ENCODE measurements around the gene ZDHHC3.

Gene ZDHHC3

DNA sequence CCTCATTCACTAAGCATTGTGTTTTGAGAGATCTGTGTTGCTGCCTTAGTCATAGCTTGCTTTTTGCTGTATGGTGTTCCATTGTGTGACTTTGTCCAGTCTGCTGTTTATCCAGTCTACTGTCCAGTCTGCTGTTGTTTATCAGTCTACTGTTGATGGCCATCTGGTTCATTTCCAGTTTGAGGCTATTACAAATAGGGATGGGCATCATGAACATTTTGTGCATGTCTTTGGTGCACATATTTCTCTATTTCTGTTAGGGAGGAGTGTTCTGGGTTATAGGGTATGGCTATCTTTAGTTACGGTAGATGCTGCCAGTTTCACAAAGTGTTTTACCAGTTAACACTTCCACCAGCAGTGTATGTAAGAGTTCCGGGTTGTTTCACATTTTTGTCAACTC, 27.9 kb upstream of the ZDHHC3 start:
- TF ChIP-seq GATA3 (IDR thresholded peaks at IDR 0.05; ENCODE audit: low read depth, low read length) (no peak), GATA2 (IDR thresholded peaks at IDR 0.05; ENCODE audit: low read depth, low read length) (no peak)

DNA sequence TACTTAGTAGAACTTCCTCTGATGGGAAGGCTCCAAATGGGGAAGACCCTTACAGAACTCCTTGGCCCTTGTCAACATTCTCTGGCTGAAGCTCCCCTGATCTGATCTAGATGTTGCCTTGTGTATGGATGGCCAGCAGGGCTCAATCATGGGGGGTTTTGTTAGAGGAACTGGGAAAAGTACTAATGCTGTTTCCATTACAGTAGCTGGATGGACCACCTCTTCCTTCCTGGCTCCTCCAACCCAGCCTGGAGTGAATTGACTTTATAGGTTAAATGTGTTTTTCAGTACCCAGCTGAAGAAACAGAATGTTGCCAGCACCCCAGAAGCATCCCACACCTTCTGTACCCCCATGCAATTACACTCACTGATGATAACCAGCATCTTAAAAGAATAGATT, 27.4 kb upstream of the ZDHHC3 start:
- TF ChIP-seq GATA2 (IDR thresholded peaks at IDR 0.05; ENCODE audit: low read depth, low read length) (no peak), GATA3 (IDR thresholded peaks at IDR 0.05; ENCODE audit: low read depth, low read length) (no peak)

DNA sequence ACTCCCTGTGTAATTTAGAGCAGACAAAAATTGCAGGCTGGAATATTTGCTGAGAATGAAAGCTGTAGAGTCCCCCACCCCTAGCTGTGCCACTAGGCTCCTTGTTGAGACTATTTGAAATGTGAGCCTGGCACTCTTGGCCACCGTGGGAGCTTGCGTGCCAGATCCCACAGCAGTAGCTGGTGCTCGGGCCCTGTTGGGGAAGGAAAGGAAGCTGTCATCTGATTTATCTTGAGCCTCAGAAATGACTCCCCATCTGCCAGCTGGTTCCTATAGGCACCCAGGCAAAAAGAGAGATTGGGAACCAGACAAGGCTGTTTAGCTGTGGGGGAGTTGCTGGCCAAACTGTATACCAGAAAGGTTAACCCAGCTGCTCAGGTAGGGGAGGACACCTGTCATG, 26.7 kb upstream of the ZDHHC3 start:
- TF ChIP-seq GATA3 (IDR thresholded peaks at IDR 0.05; ENCODE audit: low read depth, low read length) (no peak), GATA2 (IDR thresholded peaks at IDR 0.05; ENCODE audit: low read depth, low read length) (no peak)

DNA sequence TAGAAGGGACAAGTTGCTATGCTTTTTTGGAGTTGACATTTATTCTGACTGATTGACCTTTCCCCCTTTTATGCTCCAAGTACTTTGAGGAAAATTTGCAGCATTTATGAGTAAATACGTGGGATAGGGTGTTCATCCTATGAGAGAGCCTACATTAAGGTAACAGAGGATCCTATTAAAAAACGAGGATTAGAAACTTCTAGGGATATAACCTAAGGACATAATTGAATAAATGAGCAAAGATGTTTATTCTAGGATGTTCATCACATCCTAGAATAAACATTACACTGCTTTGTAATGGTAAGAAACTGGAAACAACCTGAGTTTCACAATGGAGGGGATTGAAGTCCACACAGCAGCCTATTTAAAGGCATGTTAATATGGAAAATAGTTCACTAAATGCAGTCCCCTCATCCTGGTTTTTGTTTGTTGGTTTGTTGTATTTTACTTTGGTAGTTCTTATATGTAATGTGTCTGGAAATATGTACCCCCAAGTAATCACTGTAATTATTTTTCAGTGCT, 26.2 kb upstream of the ZDHHC3 start:
- TF ChIP-seq GATA3 (IDR thresholded peaks at IDR 0.05; ENCODE audit: low read depth, low read length) = no peak
- TF ChIP-seq GATA2 (IDR thresholded peaks at IDR 0.05; ENCODE audit: low read depth, low read length) = no peak

DNA sequence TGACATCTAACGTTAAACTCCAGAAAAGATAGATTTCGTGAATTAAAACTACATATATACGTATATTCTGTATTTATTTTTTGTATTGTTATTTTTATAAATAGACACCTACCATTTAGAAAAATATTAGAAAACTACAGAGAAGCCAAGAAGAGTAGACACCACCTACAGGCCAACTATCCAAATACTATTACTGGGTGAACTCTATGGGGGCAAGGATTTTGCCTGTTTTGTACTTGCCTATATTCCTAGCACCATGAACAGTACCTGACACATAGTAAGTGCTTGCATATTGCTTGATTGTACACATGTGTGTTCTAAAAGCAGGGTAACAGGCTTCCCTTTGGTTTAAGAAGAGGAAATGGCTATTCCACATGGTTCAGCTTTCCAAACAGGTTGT, 25.8 kb upstream of the ZDHHC3 start:
- TF ChIP-seq GATA3 (IDR thresholded peaks at IDR 0.05; ENCODE audit: low read depth, low read length) (no peak), GATA2 (IDR thresholded peaks at IDR 0.05; ENCODE audit: low read depth, low read length) (no peak)

DNA sequence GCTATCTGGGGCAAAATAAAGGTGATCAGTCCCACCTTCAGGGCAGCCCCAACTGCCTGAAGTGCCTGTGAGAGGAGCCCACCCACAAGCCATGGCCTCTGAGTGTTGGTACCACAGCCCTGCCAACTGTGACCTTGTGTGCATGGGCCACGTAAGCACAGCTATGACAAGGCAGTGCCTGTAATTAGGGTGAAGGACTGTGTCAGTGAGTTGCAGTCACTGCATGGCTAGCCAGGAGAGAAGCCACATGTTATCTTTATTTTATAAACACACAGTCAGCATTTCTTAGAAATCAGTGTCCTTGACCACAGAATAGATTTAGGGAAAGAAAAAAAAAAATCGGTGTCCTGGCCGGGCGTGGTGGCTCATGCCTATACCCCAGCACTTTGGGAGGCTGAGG, 24.8 kb upstream of the ZDHHC3 start:
- no peak for TF ChIP-seq GATA2 (IDR thresholded peaks at IDR 0.05; ENCODE audit: low read depth, low read length)

DNA sequence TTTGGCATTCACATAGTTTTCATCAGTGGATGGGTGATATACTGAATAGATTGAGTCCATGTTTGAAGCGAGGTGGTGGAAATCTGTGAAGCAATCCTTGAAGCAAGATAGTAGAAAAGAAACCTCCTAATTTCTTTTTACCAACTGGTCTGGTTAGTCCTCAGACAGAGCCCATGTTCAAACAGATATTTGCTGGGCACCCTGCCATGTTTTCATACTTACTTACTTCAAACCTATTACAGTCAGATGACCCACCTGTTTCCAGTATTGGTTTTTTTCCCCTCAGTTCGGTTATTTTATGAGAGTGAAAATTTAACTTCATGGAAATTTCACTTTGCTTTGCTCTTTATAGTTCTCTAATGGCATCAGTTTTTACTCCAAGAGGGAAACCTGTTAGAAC, 23.8 kb upstream of the ZDHHC3 start:
- TF ChIP-seq GATA2 (IDR thresholded peaks at IDR 0.05; ENCODE audit: low read depth, low read length) (no peak), GATA3 (IDR thresholded peaks at IDR 0.05; ENCODE audit: low read depth, low read length) (no peak)

DNA sequence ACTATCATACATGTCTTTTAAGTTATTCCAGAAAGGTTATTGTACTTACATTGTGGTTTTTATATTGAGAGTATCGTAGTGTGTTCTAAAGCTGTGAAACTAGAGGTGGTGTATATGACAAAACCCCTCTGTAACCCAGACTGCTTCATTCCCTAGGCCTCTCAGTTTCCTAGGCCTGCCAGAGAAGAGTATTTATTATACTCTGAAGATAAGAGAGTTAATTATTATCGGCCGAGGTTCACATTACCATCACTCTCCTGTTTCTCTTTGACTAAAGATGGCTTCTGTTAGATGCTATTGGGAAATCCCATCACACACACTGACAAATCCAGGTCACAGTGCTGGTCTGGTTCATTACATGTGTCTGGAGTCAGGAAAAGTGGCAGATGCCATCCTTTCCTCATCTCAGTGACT, 20.6 kb upstream of the ZDHHC3 start:
- TF ChIP-seq GATA3 (IDR thresholded peaks at IDR 0.05; ENCODE audit: low read depth, low read length) (no peak; the same call in 1 of the 2 replicates), GATA2 (IDR thresholded peaks at IDR 0.05; ENCODE audit: low read depth, low read length) (peak; percentile 56)

DNA sequence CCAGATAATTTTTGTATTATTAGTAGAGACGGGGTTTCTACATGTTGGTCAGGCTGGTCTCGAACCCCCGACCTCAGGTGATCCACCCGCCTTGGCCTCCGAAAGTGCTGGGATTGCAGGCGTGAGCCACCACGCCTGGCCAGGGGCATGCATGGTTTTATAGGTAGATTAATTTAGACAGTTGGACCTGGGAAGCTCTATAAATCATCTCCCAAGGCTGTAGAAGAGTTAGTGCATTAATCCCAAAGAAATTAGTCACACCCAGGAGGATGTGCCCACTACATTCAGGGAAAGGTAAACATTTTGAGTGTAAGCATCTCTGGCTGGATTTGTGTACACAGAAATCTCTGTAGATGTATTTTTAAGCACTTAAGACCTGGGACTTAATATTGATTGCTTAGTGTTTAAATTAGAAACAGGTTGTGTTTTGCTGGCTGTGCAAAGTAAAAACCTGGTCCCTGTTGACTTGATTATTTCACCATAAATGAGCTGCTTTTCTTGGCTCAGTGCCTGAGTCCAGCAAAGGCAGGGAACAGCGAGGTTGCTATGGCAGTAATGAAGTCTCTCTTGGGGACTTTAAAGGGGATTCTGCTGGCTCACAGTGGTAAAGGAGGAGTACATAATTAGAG, 19.3 kb upstream of the ZDHHC3 start:
- TF ChIP-seq GATA3 (IDR thresholded peaks at IDR 0.05; ENCODE audit: low read depth, low read length) = no peak
- no peak for TF ChIP-seq GATA2 (IDR thresholded peaks at IDR 0.05; ENCODE audit: low read depth, low read length)

DNA sequence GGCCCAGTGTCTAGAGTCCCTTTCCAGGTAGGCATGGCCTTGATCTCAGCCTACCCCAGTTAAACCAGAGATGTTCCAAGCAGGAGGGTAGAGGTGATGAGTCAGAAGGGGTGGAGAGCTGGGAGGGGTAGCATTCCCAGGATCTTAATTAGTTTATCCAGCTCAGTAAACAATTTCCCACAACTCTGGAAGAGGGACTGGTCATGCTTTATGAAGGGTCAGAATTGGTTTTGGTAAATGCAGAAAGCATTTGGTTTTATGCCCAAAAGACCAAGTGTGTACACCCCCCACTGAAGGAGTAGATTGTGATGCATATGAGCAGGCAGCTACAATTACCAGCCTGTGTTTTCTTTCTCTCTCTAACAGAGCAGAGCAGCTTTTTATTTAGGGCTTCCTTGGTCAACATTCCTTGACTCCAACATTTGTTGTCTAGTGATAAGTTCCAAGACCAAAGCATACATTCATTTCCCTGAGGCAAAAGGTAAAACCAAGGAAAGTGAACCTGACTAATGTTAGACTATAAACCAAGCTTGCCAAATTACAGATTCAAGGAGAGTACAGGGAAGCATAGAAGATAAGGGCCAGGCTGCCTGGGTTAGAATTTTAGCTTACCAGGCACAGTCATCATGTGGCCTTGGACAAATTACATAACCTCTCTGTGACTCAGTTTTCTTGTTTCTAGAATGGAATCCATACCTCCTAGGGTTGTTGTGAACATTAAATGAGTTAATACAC, 17.7 kb upstream of the ZDHHC3 start:
- TF ChIP-seq GATA2 (IDR thresholded peaks at IDR 0.05; ENCODE audit: low read depth, low read length) (no peak), GATA3 (IDR thresholded peaks at IDR 0.05; ENCODE audit: low read depth, low read length) (no peak)

DNA sequence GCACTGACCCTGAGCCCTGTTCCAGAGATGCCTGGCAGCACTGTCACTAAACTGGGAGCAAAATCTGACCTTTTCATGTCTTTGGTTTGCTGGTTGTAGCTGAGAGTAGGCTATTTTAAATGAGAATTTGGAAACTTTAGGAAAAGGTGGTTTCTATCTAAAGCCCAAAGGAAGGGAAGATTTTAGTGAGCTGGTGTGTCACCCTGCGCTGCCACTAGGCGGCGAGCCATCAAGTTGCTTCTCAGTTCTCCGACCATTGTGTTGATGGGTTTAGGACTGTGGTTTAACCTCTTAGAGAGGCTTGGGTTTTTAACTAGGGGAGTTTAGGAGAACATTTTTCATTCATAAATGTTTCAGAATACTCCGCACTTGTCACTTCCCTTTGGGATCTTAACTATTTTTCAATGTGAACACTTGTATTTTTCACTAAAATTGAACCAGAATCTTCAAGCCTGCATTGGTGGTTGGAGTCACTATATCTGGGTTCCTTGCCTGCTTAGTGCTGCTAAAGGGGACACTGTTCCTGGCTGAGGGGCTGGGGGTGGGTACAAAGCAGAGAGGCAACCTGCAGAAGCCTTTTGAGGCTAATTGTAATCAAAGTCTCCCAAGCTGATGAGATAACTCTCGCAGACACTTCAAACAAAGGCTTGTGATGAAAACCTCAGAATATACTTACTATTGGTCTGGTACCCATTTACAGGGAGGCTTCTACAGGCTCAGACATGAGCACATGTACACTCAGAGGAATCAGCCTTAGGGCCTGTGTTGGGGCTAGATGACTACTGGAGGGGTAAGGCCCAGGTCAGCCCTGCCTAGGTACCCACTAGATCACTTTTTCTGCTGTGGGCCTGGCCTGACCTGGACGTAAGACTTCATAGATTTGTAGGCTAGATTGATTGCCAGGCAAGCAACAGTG, 16.8 kb upstream of the ZDHHC3 start:
- TF ChIP-seq GATA2 (IDR thresholded peaks at IDR 0.05; ENCODE audit: low read depth, low read length) (no peak), GATA3 (IDR thresholded peaks at IDR 0.05; ENCODE audit: low read depth, low read length) (no peak)

DNA sequence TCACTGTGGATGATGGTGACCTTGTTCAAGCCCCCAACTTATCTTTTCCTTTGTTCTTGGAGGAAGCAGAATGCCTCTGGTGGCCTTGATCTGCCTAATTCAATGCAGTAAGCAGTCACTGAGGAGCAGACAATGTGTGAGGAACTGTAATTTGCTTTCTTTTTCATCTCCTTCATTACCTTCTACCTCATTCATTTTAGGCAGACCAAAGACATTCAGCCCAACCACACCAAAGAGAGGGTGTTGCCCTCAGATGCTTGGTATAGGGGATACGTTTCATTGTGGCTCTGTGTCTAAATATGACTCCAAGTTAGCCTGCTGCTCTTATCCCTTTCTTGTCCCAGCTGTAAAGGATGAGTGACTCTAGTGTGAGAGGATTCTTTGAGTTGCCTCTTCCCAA, 15.4 kb upstream of the ZDHHC3 start:
- TF ChIP-seq GATA3 (IDR thresholded peaks at IDR 0.05; ENCODE audit: low read depth, low read length) (no peak), GATA2 (IDR thresholded peaks at IDR 0.05; ENCODE audit: low read depth, low read length) (no peak)

DNA sequence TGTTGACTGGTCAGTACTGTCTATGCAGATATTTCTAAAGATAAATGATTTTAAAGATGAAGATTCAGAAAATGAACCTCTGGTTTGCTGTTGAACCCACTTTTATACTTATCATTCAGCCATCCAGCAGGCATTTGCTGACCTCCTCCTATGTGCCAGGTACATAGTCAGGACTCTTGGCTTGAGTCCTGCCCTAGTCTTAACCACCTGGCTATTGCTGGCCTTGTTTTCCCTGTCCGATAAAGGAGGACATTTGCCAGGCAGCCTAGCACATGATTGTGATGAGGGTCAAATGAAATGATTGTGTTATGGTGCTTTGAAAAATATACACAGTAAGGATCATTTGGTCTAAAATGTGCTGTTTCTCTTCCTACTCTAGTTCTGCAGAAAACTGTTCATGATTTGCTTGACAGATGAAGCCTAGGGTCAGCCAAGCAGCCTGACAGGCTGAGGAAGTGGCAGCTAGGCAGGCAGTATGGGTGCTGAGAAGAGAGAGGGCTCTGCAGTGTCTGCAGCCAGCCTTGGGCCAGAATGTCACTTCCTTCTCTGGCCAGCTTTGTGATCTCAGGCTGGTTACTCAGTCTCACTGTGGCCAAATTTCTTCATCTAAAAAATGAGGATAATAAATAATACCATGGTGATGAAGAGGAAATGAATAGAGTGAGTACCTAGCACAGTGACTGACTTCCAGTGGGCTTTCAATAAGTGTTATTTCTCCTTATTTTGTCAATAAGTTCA, 13.8 kb upstream of the ZDHHC3 start:
- no peak for TF ChIP-seq GATA2 (IDR thresholded peaks at IDR 0.05; ENCODE audit: low read depth, low read length)
- no peak for TF ChIP-seq GATA3 (IDR thresholded peaks at IDR 0.05; ENCODE audit: low read depth, low read length)

DNA sequence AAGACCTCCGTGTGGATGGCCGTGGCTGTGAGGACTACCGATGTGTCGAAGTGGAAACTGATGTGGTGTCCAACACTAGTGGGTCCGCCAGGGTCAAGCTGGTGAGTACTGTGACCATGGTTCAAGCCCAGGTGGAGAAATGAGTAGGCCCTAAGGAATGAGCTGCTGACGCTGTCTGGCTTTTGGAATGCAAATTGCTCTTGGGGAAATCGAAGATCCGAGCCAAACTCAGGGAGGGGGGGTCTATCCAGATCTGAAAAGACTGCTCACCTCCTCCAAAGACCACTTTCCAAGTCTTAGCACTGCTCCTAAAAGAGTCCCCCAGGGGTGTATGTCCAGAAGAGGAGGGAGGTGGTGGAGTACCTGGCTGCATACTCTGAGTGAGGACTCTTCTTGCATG, 13.2 kb upstream of the ZDHHC3 start:
- TF ChIP-seq GATA2 (IDR thresholded peaks at IDR 0.05; ENCODE audit: low read depth, low read length) (no peak), GATA3 (IDR thresholded peaks at IDR 0.05; ENCODE audit: low read depth, low read length) (no peak)
